ENCODE results near the gene FHL3. TPM values are rescaled to one million over a fixed set of nuclear protein-coding genes. Genes with fewer than 3 reads are reported as not detected.
A peak's percentile ranks its signal among the peaks of the same experiment; 100 is the strongest.

FHL3 gene
- total and polyA plus RNA-seq, 2 experiments from 2014 or later: 28.3 to 49.0 TPM

- Histone ChIP-seq H3K4me2 (peak within 1 kb of the TSS; percentile 93), H3K79me2 (replicated peaks; ENCODE audit: insufficient read depth) (peaks cover 14% of the 10 kb centered on the region), H3K27me3 (ENCODE audit: insufficient read depth) (peaks cover 67% of the 10 kb centered on the region), H3K36me3 (ENCODE audit: insufficient read depth) (no peaks in the 10 kb centered on the region), H3K4me1 (ENCODE audit: insufficient read depth) (peaks cover 12% of the 10 kb centered on the region), H2AFZ (peak within 1 kb of the TSS; percentile 80), H3F3A (replicated peaks; ENCODE audit: low read depth) (0 out of 2 replicates have a peak, but pooled peaks cover 3% of the 10 kb centered on the region), H4K20me1 (replicated peaks; ENCODE audit: insufficient read depth) (peaks cover 12% of the 10 kb centered on the region), H3K4me3 (peak within 1 kb of the TSS; percentile 79), H3K27ac (ENCODE audit: low read depth) (no peak within 1 kb of the TSS), H3K9me2 (ENCODE audit: insufficient read depth) (no peaks in the 10 kb centered on the region; the same call in 1 of the 2 replicates)
- H3K4me1 Mint-ChIP-seq: peaks cover 47% of the 10 kb centered on the region
- ATAC-seq: no peak
- no peaks in the 10 kb centered on the region for H3K9me3 Mint-ChIP-seq
- peaks cover 42% of the 10 kb centered on the region for H3K27me3 Mint-ChIP-seq (ENCODE audit: insufficient read depth, low read depth, poor library complexity)
- H3K4me3 Mint-ChIP-seq: peak within 1 kb of the TSS; percentile 86
- DNase-seq (ENCODE audit: low spot score): no peak
- H3K27ac Mint-ChIP-seq: no peak within 1 kb of the TSS
- peaks cover 26% of the 10 kb centered on the region for H3K36me3 Mint-ChIP-seq (ENCODE audit: low read depth)
- TF ChIP-seq EZH2 (IDR thresholded peaks at IDR 0.05; ENCODE audit: low read depth, unreplicated experiment) (peak; percentile 50), POLR2AphosphoS5 (IDR thresholded peaks at IDR 0.05; ENCODE audit: low read depth) (0 out of 2 replicates have a peak, but pooled peaks have one; percentile 24)
- TF ChIP-seq, protein P1, sequence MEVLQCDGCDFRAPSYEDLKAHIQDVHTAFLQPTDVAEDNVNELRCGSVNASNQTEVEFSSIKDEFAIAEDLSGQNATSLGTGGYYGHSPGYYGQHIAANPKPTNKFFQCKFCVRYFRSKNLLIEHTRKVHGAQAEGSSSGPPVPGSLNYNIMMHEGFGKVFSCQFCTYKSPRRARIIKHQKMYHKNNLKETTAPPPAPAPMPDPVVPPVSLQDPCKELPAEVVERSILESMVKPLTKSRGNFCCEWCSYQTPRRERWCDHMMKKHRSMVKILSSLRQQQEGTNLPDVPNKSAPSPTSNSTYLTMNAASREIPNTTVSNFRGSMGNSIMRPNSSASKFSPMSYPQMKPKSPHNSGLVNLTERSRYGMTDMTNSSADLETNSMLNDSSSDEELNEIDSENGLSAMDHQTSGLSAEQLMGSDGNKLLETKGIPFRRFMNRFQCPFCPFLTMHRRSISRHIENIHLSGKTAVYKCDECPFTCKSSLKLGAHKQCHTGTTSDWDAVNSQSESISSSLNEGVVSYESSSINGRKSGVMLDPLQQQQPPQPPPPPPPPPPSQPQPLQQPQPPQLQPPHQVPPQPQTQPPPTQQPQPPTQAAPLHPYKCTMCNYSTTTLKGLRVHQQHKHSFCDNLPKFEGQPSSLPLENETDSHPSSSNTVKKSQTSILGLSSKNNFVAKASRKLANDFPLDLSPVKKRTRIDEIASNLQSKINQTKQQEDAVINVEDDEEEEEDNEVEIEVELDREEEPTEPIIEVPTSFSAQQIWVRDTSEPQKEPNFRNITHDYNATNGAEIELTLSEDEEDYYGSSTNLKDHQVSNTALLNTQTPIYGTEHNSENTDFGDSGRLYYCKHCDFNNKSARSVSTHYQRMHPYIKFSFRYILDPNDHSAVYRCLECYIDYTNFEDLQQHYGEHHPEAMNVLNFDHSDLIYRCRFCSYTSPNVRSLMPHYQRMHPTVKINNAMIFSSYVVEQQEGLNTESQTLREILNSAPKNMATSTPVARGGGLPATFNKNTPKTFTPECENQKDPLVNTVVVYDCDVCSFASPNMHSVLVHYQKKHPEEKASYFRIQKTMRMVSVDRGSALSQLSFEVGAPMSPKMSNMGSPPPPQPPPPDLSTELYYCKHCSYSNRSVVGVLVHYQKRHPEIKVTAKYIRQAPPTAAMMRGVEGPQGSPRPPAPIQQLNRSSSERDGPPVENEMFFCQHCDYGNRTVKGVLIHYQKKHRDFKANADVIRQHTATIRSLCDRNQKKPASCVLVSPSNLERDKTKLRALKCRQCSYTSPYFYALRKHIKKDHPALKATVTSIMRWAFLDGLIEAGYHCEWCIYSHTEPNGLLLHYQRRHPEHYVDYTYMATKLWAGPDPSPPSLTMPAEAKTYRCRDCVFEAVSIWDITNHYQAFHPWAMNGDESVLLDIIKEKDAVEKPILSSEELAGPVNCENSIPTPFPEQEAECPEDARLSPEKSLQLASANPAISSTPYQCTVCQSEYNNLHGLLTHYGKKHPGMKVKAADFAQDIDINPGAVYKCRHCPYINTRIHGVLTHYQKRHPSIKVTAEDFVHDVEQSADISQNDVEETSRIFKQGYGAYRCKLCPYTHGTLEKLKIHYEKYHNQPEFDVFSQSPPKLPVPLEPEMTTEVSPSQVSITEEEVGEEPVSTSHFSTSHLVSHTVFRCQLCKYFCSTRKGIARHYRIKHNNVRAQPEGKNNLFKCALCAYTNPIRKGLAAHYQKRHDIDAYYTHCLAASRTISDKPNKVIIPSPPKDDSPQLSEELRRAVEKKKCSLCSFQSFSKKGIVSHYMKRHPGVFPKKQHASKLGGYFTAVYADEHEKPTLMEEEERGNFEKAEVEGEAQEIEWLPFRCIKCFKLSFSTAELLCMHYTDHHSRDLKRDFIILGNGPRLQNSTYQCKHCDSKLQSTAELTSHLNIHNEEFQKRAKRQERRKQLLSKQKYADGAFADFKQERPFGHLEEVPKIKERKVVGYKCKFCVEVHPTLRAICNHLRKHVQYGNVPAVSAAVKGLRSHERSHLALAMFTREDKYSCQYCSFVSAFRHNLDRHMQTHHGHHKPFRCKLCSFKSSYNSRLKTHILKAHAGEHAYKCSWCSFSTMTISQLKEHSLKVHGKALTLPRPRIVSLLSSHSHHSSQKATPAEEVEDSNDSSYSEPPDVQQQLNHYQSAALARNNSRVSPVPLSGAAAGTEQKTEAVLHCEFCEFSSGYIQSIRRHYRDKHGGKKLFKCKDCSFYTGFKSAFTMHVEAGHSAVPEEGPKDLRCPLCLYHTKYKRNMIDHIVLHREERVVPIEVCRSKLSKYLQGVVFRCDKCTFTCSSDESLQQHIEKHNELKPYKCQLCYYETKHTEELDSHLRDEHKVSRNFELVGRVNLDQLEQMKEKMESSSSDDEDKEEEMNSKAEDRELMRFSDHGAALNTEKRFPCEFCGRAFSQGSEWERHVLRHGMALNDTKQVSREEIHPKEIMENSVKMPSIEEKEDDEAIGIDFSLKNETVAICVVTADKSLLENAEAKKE (CRISPR knock-in tag; IDR thresholded peaks at IDR 0.05): no peak
- TF ChIP-seq, protein P2, sequence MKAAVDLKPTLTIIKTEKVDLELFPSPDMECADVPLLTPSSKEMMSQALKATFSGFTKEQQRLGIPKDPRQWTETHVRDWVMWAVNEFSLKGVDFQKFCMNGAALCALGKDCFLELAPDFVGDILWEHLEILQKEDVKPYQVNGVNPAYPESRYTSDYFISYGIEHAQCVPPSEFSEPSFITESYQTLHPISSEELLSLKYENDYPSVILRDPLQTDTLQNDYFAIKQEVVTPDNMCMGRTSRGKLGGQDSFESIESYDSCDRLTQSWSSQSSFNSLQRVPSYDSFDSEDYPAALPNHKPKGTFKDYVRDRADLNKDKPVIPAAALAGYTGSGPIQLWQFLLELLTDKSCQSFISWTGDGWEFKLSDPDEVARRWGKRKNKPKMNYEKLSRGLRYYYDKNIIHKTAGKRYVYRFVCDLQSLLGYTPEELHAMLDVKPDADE (IDR thresholded peaks at IDR 0.05): no peak
Measured at GRCh38 chr1:38046333-38046883, 41.1 kb upstream of the FHL3 start, which contains the start of gene POU3F1. POU3F1 (minus strand) TSS chr1:38046793; CDS start chr1:38046743, 50 bp downstream.

Measured in GM23338 (cell line).